NCI-H748 treated with DMSO at 0.1 percent for 48 hours (cell line): ENCODE measurements around the gene HERPUD1.
"Not testable (repeated sequence)": the region's sequence is repeated elsewhere in the genome, so short reads cannot be mapped to it uniquely, and the experiment has no call there.

Source experiments
- DNase-seq: peaks from one replicate; lab custom pipeline; 2025; lab: John Stamatoyannopoulos, UW

HERPUD1 gene

GRCh38 chr16:56980792-56981724 lies 49.1 kb downstream of the HERPUD1 start:
- no peak for DNase-seq

GRCh38 chr16:56981729-56982271 lies 49.9 kb downstream of the HERPUD1 start:
- DNase-seq = no peak

GRCh38 chr16:56982695-56983094 lies 50.8 kb downstream of the HERPUD1 start:
- DNase-seq = no peak

GRCh38 chr16:56983211-56983751 lies 51.3 kb downstream of the HERPUD1 start:
- DNase-seq = no peak

- no peak for DNase-seq
Observed at GRCh38 chr16:56984639-56985038, 52.7 kb downstream of the HERPUD1 start.

GRCh38 chr16:56985288-56985961 lies 53.5 kb downstream of the HERPUD1 start:
- DNase-seq = no peak

GRCh38 chr16:56985962-56986360 lies 54.0 kb downstream of the HERPUD1 start:
- DNase-seq = no peak

- no peak for DNase-seq
Observed at GRCh38 chr16:56986361-56986760, 54.4 kb downstream of the HERPUD1 start.

GRCh38 chr16:56986908-56987307 lies 55.0 kb downstream of the HERPUD1 start:
- DNase-seq = not testable (repeated sequence)

GRCh38 chr16:56987692-56988091 lies 55.8 kb downstream of the HERPUD1 start:
- DNase-seq = no peak

- DNase-seq = no peak
Observed at GRCh38 chr16:56988161-56988947, 56.4 kb downstream of the HERPUD1 start.

- DNase-seq = peak; percentile 34
Observed at GRCh38 chr16:56988948-56989945, 57.3 kb downstream of the HERPUD1 start, which contains the start of gene NLRC5. TSS of gene NLRC5 (plus strand) at chr16:56989557. CDS start at chr16:57020713, 31,156 bp downstream.

- DNase-seq = no peak
Observed at GRCh38 chr16:56989988-56990387, 58.0 kb downstream of the HERPUD1 start.

GRCh38 chr16:56990407-56991286 lies 58.7 kb downstream of the HERPUD1 start:
- DNase-seq = no peak

- not testable (repeated sequence) for DNase-seq
Observed at GRCh38 chr16:56992431-56992830, 60.5 kb downstream of the HERPUD1 start.

GRCh38 chr16:56993204-56993603 lies 61.3 kb downstream of the HERPUD1 start:
- DNase-seq = no peak

- no peak for DNase-seq
Observed at GRCh38 chr16:56994311-56994710, 62.4 kb downstream of the HERPUD1 start.
